ENCODE results near the gene HPN.
"Not testable (repeated sequence)": the region's sequence is repeated elsewhere in the genome, so short reads cannot be mapped to it uniquely, and the experiment has no call there.

DNA sequence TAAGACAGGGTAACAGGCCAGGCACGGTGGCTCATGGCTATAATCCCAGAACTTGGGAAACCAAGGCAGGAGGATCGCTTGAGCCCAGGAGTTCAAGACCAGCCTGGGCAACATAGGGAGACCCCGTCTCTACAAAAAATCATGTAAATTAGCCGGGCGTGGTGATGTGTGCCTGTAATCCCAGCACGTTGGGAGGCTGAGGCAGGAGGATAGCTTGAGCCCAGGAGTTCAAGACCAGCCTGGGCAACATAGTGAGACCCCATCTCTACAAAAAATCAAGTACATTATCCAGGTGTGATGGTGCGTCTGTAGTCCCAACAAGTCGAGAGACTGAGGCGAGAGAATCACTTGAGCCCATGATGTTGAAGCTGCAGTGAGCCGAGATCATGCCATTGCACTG, 62.1 kb downstream of the HPN start:
- TF ChIP-seq, protein P1, sequence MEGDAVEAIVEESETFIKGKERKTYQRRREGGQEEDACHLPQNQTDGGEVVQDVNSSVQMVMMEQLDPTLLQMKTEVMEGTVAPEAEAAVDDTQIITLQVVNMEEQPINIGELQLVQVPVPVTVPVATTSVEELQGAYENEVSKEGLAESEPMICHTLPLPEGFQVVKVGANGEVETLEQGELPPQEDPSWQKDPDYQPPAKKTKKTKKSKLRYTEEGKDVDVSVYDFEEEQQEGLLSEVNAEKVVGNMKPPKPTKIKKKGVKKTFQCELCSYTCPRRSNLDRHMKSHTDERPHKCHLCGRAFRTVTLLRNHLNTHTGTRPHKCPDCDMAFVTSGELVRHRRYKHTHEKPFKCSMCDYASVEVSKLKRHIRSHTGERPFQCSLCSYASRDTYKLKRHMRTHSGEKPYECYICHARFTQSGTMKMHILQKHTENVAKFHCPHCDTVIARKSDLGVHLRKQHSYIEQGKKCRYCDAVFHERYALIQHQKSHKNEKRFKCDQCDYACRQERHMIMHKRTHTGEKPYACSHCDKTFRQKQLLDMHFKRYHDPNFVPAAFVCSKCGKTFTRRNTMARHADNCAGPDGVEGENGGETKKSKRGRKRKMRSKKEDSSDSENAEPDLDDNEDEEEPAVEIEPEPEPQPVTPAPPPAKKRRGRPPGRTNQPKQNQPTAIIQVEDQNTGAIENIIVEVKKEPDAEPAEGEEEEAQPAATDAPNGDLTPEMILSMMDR (conservative IDR thresholded peaks at IDR 0.05; ENCODE audit: low read depth in 2 of 2), result not testable (repeated sequence)
- not testable (repeated sequence) for TF ChIP-seq CREB1 (CRISPR knock-in tag; IDR thresholded peaks at IDR 0.05; ENCODE audit: low read depth); POLR2AphosphoS5 (IDR thresholded peaks at IDR 0.05; ENCODE audit: low read depth); EZH2 (IDR thresholded peaks at IDR 0.05; ENCODE audit: low read depth, unreplicated experiment); NANOG (IDR thresholded peaks at IDR 0.05; ENCODE audit: borderline replicate concordance); STAT1 (IDR thresholded peaks at IDR 0.05; ENCODE audit: unreplicated experiment); EZH2phosphoT487 (IDR thresholded peaks at IDR 0.05; ENCODE audit: unreplicated experiment)
- TF ChIP-seq, protein P2, sequence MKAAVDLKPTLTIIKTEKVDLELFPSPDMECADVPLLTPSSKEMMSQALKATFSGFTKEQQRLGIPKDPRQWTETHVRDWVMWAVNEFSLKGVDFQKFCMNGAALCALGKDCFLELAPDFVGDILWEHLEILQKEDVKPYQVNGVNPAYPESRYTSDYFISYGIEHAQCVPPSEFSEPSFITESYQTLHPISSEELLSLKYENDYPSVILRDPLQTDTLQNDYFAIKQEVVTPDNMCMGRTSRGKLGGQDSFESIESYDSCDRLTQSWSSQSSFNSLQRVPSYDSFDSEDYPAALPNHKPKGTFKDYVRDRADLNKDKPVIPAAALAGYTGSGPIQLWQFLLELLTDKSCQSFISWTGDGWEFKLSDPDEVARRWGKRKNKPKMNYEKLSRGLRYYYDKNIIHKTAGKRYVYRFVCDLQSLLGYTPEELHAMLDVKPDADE (IDR thresholded peaks at IDR 0.05), result not testable (repeated sequence)
- TF ChIP-seq, protein P3, sequence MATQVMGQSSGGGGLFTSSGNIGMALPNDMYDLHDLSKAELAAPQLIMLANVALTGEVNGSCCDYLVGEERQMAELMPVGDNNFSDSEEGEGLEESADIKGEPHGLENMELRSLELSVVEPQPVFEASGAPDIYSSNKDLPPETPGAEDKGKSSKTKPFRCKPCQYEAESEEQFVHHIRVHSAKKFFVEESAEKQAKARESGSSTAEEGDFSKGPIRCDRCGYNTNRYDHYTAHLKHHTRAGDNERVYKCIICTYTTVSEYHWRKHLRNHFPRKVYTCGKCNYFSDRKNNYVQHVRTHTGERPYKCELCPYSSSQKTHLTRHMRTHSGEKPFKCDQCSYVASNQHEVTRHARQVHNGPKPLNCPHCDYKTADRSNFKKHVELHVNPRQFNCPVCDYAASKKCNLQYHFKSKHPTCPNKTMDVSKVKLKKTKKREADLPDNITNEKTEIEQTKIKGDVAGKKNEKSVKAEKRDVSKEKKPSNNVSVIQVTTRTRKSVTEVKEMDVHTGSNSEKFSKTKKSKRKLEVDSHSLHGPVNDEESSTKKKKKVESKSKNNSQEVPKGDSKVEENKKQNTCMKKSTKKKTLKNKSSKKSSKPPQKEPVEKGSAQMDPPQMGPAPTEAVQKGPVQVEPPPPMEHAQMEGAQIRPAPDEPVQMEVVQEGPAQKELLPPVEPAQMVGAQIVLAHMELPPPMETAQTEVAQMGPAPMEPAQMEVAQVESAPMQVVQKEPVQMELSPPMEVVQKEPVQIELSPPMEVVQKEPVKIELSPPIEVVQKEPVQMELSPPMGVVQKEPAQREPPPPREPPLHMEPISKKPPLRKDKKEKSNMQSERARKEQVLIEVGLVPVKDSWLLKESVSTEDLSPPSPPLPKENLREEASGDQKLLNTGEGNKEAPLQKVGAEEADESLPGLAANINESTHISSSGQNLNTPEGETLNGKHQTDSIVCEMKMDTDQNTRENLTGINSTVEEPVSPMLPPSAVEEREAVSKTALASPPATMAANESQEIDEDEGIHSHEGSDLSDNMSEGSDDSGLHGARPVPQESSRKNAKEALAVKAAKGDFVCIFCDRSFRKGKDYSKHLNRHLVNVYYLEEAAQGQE (IDR thresholded peaks at IDR 0.05; ENCODE audit: unreplicated experiment), result not testable (repeated sequence)

Data from GM23338 (cell line).